Fibroblast of mammary gland (primary cell): Measurements from ENCODE around the gene SUMO1.

Experiments
- DNase-seq: peaks from one replicate; pipeline ENCODE4 v3.0.0-alpha.2; 2010; ENCODE audit warnings: low read depth
- H3K4me3 ChIP-seq: 2 replicates; pipeline ENCODE4 v1.5.1; 2011; ENCODE audit warnings: low read depth, mild to moderate bottlenecking, low read length, moderate library complexity; ENCODE audit not compliant: control insufficient read depth
- TF ChIP-seq, protein P1 (sequence below): conservative IDR thresholded peaks from 2 replicates; pipeline ENCODE4 v1.5.1; 2011; ENCODE audit warnings: low read depth, low read length, inconsistent platforms; ENCODE audit not compliant: control insufficient read depth, insufficient read depth

Gene SUMO1

DNA sequence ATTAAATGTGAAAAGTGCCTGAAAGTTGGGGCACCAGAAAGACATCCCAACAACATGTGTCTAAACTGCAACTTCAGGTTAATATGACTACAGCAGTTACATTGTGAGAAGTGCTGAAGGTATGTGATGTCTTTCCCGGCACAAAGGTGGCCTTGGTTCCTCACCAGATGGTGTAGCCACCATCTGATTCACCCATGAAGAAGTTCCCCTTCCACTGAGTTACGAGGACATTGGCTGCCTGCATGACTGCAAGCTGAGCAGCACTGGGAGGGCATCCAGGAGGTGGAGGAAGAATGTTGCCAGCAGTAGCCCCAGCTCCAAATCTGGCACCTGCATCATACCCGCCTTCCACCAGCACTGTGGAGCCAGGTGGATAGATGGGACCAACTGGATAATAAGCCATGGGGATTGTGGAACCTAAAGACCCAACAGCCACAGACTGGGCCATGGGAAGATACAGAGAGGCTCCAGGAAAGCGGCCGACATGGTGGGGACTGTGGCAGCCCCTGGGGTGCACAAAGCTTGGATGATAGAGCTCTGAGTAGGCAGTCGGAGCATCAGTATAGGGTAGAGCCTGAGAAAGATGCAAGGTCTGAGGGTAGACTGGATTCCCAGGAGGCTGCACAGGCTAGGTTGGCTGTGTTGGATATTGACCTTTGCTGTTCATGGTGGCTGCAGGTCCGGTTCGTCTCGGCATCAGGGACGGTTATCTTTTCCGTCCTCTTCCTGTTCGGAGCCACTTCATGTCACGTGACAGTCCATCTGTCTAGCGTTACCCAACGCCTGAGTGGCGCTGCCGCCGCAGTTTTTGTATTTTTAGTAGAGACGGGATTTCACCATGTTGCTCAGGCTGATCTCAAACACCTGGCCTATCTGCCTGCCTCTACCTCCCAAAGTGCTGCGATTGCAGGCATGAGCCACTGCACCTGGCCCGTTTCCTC, 36.9 kb downstream of the SUMO1 start:
- no peak overlapping the region for H3K4me3 ChIP-seq
- TF ChIP-seq, protein P1, sequence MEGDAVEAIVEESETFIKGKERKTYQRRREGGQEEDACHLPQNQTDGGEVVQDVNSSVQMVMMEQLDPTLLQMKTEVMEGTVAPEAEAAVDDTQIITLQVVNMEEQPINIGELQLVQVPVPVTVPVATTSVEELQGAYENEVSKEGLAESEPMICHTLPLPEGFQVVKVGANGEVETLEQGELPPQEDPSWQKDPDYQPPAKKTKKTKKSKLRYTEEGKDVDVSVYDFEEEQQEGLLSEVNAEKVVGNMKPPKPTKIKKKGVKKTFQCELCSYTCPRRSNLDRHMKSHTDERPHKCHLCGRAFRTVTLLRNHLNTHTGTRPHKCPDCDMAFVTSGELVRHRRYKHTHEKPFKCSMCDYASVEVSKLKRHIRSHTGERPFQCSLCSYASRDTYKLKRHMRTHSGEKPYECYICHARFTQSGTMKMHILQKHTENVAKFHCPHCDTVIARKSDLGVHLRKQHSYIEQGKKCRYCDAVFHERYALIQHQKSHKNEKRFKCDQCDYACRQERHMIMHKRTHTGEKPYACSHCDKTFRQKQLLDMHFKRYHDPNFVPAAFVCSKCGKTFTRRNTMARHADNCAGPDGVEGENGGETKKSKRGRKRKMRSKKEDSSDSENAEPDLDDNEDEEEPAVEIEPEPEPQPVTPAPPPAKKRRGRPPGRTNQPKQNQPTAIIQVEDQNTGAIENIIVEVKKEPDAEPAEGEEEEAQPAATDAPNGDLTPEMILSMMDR = no peak
- no peak for DNase-seq

DNA sequence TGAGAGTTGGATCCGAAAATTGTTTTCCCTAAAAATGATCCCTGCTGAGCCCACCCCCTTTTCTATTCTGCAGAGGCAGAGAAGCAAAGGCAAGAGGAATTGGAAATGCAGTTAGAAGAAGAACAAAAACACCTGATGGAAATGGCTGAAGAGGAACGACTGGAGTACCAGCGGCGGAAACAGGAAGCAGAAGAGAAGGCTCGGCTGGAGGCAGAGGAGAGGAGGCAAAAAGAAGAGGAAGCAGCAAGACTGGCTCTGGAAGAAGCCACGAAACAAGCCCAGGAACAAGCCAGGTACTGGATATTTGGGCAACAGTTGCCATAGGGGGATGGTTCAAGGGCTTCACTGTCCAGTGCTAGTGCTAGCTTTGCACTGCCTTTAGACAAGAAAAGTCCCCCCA, 41.7 kb downstream of the SUMO1 start:
- TF ChIP-seq, protein P1 = no peak
- DNase-seq = no peak

DNA sequence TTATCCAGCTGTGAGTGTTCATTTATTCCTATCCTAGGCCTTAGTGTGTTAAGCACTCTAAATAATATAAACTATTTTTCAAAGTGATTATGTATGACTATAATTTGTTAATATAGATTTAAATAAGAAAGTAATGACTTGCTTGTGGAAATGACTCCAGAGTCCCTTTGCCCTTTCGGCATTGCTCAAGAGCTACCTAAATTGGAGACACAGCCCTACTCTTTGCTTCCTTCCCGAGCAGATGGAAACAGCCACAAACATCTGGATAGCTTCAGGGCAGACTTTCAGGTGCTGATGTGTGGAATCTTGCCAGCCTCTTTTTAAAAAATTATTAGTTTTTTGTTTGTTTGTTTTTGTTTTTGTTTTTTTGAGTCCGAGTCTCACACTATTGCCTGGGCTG, 44.0 kb downstream of the SUMO1 start:
- no peak for DNase-seq
- no peak overlapping the region for H3K4me3 ChIP-seq
- TF ChIP-seq, protein P1 = no peak

More for the DNA sequence above, 41.7 kb downstream of the SUMO1 start:
- H3K4me3 ChIP-seq = no peak overlapping the region

DNA sequence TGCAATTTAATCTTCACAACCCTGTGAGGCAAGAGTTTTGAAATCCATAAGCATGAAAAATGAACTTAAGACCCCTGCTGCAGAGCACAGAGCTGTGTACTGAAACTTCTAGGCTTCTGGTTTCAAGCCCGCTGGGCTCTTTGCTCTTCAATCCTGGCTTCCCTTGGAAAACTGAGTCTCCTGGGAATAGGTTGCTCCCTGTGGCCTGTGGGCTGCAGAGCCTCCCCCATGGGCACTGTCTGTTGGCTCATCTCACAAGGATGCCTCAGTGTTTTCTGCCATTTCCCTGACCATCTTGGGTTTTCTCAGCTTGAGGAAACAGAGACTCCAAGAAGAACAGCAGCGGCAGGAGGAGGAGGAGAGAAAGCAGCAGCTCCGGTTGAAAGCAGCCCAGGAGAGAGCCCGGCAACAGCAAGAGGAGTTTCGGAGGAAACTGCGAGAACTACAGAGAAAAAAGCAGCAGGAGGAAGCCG, 44.5 kb downstream of the SUMO1 start:
- TF ChIP-seq, protein P1 = no peak
- no peak for DNase-seq
- H3K4me3 ChIP-seq = no peak overlapping the region

DNA sequence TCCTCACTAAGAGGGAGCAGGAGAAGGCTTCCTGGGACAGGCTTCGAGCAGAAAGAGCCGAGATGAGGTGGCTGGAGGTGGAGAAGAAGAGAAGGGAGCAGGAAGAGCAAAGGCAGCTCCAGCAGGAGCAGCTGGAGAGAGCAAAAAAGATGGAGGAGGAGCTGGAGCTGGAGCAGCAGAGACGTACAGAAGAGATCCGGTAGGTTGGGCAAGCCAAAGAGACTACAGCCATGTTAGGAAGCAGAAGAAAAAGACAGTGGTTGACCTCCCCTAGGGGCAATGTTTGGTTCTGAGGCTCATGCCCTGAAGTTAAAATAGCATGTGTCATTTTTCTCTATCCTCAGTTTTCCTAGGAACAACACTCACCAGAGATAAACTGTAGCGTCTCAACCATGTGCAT, 45.1 kb downstream of the SUMO1 start:
- no peak overlapping the region for H3K4me3 ChIP-seq
- TF ChIP-seq, protein P1 = no peak
- no peak for DNase-seq

DNA sequence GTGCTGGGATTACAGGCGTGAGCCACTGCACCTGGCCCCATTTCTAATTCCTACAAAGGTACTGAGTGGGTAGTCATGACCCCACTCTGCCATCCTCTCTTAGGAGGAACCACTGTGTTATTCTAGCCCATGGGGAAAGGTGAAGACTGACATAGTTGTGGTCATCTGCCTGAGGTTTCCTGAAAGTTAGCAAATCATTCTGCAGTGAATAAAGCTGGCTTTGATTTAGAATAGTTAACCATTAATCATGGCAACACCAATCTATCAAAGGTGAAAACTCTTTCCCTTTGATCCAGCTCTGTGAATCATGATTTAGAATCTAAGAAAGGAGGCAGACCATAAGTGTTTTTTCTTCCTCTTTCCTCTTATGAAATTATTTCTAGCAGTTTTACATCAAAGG, 50.8 kb downstream of the SUMO1 start:
- no peak for DNase-seq
- no peak overlapping the region for H3K4me3 ChIP-seq
- TF ChIP-seq, protein P1 = no peak
